HUES48 (cell line): ENCODE results near the gene PCDH7.

ENCODE experiments used
- H3K27ac ChIP-seq: one replicate; pipeline ENCODE4 v1.7.0; 2013; ENCODE audit warnings: low read depth, low read length, inconsistent platforms
- H3K27me3 ChIP-seq: 2 replicates; pipeline ENCODE4 v1.6.1; 2013; ENCODE audit warnings: mild to moderate bottlenecking, low read length; ENCODE audit not compliant: control insufficient read depth, insufficient read depth
- H3K36me3 ChIP-seq: 2 replicates; pipeline ENCODE4 v1.6.1; 2013; ENCODE audit warnings: low read length; ENCODE audit not compliant: control insufficient read depth, insufficient read depth
- H3K4me1 ChIP-seq: 2 replicates; pipeline ENCODE4 v1.6.1; 2013; ENCODE audit warnings: mild to moderate bottlenecking, low read length; ENCODE audit not compliant: control insufficient read depth, insufficient read depth
- H3K4me3 ChIP-seq: 2 replicates; pipeline ENCODE4 v1.5.1; 2013; ENCODE audit warnings: mild to moderate bottlenecking, low read depth, low read length
- H3K9ac ChIP-seq: 2 replicates; pipeline ENCODE4 v1.6.1; 2013; ENCODE audit warnings: mild to moderate bottlenecking, low read depth, low read length, moderate library complexity
- H3K9me3 ChIP-seq: 2 replicates; pipeline ENCODE4 v1.6.1; 2013; ENCODE audit warnings: low read length; ENCODE audit not compliant: control insufficient read depth, insufficient read depth

The PCDH7 gene

DNA sequence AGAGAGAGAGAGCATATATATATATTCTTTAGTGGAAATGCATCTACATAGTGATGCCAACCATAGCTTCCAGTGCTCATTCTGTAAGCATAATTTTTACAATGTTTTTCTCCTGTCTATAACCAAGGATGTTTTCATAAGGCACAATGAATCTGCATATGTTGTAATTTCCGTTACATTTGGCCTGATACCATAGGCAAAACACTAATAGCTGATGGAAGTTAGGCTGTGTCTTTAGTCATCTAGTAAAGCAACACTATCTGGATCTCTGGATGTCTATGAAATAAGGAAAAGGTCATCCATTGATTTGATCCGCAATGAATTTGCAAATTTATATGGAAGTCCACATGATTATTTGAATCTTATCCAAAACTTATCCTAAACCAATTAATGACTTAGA, 8.1 kb downstream of the PCDH7 start:
- Histone ChIP-seq H3K4me3 (no peak overlapping the region), H3K4me1 (peaks cover 30% of the 10 kb centered on the region), H3K9me3 (no peaks in the 10 kb centered on the region), H3K9ac (no peak overlapping the region), H3K27ac (no peak overlapping the region), H3K36me3 (no peaks in the 10 kb centered on the region), H3K27me3 (peaks cover 16% of the 10 kb centered on the region)

DNA sequence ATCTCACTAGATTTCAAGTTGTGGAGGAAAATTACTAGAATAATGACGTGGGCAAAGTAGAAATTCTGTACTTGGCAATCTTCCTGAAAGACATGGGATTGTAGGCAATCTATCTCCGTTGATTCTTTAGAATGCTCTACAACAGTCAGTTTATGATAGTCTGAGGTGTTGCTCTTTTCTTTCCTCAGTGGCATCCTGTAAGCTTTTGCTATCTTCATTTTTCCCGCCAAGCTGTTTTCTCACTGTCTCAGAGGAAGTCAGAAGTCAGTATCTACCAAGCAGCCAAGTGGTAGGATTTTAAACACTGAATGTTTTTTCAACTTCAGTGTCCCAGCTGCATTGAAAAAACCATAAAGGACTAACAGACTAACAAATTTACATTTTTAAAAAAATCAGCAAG, 23.7 kb downstream of the PCDH7 start:
- no peaks in the 10 kb centered on the region for H3K4me1 ChIP-seq
- no peaks in the 10 kb centered on the region for H3K9me3 ChIP-seq
- no peaks in the 10 kb centered on the region for H3K27me3 ChIP-seq
- H3K36me3 ChIP-seq = no peaks in the 10 kb centered on the region
- H3K9ac ChIP-seq = no peak overlapping the region
- H3K4me3 ChIP-seq = no peak overlapping the region
- H3K27ac ChIP-seq = no peak overlapping the region

DNA sequence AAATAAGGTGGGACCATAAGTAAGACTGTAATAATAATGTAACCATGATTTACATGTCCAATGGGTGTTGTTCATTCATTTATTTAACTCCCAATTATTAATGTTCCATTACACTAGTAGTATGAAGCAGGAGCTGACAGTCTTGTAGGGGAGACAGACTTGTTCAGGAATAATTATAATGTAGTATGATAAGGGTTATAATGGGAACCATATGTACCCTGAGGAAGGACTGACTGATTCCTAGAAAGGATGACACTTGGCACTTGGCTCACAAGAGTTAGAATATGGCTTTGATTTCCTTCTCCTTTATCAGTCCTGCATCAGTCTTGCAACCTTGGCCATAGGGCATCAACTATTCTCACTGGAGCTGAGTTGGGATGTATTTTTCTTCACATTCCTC, 24.2 kb downstream of the PCDH7 start:
- no peak overlapping the region for H3K4me3 ChIP-seq
- H3K9me3 ChIP-seq = no peaks in the 10 kb centered on the region
- no peaks in the 10 kb centered on the region for H3K36me3 ChIP-seq
- no peak overlapping the region for H3K27ac ChIP-seq
- no peaks in the 10 kb centered on the region for H3K27me3 ChIP-seq
- H3K9ac ChIP-seq = no peak overlapping the region
- no peaks in the 10 kb centered on the region for H3K4me1 ChIP-seq

DNA sequence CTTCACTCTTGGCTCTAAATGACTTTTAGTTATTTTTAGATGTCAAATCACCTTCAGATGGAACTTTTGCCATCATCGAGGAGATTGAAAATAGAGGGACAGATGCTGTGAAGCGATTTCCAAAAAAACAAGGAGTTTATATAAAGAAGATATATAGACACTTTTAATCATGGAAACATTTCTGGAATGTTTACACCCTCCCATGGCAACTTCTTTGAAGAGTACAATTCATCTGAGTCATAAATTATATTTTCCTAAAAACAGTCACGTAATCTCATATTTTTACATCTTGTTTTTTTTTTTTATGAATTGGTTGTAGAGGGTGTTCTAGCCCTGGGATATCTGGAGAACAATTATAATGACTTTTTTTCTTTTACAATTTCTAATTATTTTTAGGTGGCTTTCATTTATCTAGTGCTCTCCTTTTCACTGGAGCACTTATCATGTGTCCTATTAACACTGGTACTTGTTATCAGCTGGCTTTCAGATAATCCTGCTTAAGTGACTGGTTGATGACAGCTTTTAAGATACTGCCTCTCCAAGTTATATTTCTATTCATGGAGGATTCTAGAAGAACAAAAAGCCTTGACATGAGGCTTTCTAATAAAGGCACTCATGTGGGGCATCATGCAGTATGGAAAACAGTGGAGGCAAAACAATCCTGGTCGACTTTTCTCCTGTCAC, 24.9 kb downstream of the PCDH7 start:
- Histone ChIP-seq H3K9ac (no peak overlapping the region), H3K27me3 (no peaks in the 10 kb centered on the region), H3K27ac (no peak overlapping the region), H3K4me3 (no peak overlapping the region), H3K4me1 (no peaks in the 10 kb centered on the region), H3K36me3 (no peaks in the 10 kb centered on the region), H3K9me3 (no peaks in the 10 kb centered on the region)

DNA sequence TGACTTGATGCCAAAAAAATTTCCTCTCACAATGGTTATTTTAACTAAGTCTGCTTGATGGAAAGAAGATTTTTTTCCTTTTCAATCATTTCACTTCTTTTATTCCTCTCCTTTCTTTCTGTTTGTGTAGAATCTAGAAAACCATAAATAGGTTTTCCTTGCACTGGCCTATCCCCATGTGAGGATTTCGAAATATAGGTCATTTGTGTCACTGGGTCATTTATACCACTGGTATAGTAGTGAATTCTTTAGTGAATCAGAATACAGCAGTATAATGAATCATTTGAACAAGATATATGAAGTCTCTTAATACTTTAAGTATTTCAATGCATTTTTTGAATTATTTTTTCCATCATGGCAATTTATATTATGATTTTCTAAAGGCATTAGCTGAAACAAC, 26.6 kb downstream of the PCDH7 start:
- Histone ChIP-seq H3K9me3 (no peaks in the 10 kb centered on the region), H3K27me3 (no peaks in the 10 kb centered on the region), H3K4me3 (no peak overlapping the region), H3K36me3 (no peaks in the 10 kb centered on the region), H3K4me1 (no peaks in the 10 kb centered on the region), H3K9ac (no peak overlapping the region), H3K27ac (no peak overlapping the region)

DNA sequence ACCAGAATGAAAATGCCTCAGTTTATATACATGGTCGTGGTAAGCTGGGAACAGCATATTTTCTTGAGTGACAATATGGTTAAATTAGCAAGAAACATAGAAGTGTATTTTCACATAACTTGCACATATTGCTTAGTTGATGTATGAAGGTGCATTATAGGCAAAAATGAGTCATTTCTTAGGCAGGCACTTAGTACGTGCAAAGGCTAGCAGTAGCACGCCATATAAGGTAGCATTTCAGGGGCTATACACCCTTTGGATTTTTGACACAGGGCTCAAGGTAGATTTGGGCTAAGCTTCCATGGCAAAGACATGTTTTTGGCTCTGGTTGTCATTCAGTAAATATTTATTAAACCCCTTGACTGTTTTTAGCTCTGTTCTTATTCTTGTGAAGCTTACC, 33.1 kb downstream of the PCDH7 start:
- H3K36me3 ChIP-seq = no peaks in the 10 kb centered on the region
- H3K4me3 ChIP-seq = no peak overlapping the region
- no peak overlapping the region for H3K27ac ChIP-seq
- no peaks in the 10 kb centered on the region for H3K4me1 ChIP-seq
- no peak overlapping the region for H3K9ac ChIP-seq
- no peaks in the 10 kb centered on the region for H3K27me3 ChIP-seq
- no peaks in the 10 kb centered on the region for H3K9me3 ChIP-seq

DNA sequence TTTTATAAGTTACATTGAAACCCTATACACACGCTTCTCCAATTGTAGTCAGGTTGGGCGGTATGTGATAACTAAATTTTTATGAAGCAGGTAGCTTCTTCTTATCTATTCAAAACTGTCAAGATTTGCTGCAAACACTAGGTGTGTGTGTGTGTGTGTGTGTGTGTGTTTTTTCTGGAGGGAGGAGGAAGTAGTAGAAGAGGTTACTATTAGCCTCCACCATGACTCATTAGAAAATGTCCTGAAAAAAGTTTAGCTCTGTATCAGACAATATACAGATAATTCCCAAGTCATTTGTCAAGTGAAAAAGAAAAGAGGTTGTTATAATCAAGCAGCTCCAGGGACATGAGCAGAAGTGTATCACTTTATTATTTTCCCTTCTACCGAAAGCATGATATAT, 33.9 kb downstream of the PCDH7 start:
- H3K9ac ChIP-seq = no peak overlapping the region
- H3K4me1 ChIP-seq = no peaks in the 10 kb centered on the region
- H3K4me3 ChIP-seq = no peak overlapping the region
- no peaks in the 10 kb centered on the region for H3K27me3 ChIP-seq
- no peaks in the 10 kb centered on the region for H3K9me3 ChIP-seq
- no peaks in the 10 kb centered on the region for H3K36me3 ChIP-seq
- no peak overlapping the region for H3K27ac ChIP-seq

DNA sequence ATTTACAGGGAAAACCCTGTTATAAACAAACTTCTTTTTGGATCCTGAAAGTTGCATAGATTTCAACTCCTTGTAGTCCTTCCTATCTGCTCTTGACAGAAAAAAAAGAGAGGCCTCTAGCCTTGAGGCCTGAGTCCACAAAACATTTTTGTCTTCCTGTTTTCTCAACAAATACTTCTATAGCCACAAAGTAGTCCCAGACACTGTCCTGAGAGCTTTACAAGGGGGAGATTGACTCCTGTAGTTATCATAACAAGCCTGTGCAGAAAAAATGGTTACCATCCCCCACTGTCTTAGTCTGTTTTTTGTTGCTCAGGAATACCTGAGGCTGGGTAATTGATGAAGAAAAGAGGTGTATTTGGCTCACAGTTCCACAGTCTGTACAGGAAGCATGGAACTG, 35.2 kb downstream of the PCDH7 start:
- H3K4me3 ChIP-seq = no peak overlapping the region
- H3K4me1 ChIP-seq = no peaks in the 10 kb centered on the region
- no peak overlapping the region for H3K27ac ChIP-seq
- H3K36me3 ChIP-seq = no peaks in the 10 kb centered on the region
- no peak overlapping the region for H3K9ac ChIP-seq
- no peaks in the 10 kb centered on the region for H3K27me3 ChIP-seq
- H3K9me3 ChIP-seq = no peaks in the 10 kb centered on the region

DNA sequence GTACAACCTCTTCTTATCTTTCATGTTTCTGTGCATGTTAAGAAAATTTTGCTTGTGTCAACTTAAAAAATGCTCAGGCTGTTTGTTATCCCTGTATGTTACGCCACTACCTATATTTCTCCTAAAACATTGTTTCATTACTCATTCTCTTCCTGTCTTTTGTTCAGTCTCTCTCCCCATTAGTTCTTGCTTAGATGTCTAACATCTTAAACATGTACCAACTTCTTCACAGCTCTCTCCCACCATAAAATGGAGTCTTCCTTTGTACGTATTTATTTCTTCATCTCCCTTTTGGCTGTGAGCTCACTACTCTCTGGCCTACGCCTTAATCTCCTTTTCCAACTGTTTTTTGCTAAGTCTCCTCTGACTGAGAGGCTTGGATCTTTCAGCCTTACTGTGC, 36.4 kb downstream of the PCDH7 start:
- Histone ChIP-seq H3K36me3 (no peaks in the 10 kb centered on the region), H3K27ac (no peak overlapping the region), H3K9me3 (no peaks in the 10 kb centered on the region), H3K4me1 (no peaks in the 10 kb centered on the region), H3K9ac (no peak overlapping the region), H3K27me3 (no peaks in the 10 kb centered on the region), H3K4me3 (no peak overlapping the region)

DNA sequence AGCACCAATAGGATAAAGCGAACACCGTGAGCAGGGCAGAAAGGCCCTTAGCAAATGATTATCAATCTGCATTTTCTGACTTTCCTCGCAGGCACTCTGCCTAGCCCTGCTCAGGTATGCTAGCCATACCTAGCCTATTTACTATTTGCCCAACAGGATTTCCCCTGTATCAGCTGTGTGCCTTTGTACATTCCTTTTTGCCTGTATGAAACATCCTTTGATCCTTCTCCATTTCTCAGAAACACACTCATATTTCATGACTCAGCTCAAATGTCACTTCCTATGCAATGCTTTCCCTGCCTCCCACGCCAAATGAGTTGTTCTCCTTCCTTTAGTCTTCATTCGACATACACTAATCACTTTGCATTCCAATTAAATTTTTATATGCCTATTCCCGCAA, 37.2 kb downstream of the PCDH7 start:
- Histone ChIP-seq H3K4me1 (no peaks in the 10 kb centered on the region), H3K36me3 (no peaks in the 10 kb centered on the region), H3K4me3 (no peak overlapping the region), H3K9ac (no peak overlapping the region), H3K27ac (no peak overlapping the region), H3K27me3 (no peaks in the 10 kb centered on the region), H3K9me3 (no peaks in the 10 kb centered on the region)

DNA sequence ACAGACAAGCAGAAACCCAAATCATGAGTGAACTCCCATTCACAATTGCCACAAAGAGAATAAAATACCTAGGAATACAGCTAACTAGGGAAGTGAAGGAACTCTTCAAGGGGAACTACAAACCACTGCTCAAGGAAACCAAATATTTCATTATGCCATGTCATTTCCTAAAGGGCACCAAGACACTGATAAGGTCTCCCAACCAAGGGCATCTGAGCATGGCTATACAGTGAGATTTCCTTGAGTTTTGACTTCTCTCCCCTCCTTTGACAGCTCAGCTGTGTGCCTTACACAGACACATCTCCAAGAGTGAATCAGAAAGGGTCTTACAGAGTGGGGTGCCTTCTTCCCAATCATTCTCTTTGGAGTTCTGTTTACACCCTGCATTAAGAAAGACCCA, 40.4 kb downstream of the PCDH7 start:
- no peaks in the 10 kb centered on the region for H3K36me3 ChIP-seq
- peaks cover 10% of the 10 kb centered on the region; the same call in 1 of the 2 replicates for H3K4me1 ChIP-seq
- no peak overlapping the region for H3K9ac ChIP-seq
- H3K27ac ChIP-seq = no peak overlapping the region
- H3K27me3 ChIP-seq = no peaks in the 10 kb centered on the region
- no peak overlapping the region for H3K4me3 ChIP-seq
- no peaks in the 10 kb centered on the region for H3K9me3 ChIP-seq

DNA sequence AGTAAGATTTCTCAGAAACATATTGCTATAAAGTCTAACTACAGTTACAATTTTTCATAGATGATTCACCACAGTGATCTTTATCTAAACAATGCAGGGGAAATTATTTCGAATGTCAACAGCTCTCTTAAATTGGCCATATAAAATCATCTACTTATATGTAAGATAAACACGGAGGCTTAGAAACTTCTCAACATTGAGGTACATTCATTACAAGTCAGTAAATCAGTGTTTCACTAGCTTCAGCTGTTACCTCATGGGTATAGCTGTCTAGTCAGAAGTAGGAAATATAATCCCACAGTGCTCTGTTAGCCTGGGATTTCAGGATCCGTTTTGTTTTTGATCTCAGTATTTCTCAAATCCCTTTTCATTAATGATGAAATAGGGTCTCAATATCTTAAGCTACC, 43.2 kb downstream of the PCDH7 start:
- Histone ChIP-seq H3K4me3 (no peak overlapping the region), H3K27ac (no peak overlapping the region)

More for the DNA sequence above, 43.2 kb downstream of the PCDH7 start:
- Histone ChIP-seq H3K9ac (no peak overlapping the region), H3K36me3 (no peaks in the 10 kb centered on the region), H3K4me1 (peaks cover 17% of the 10 kb centered on the region), H3K9me3 (no peaks in the 10 kb centered on the region), H3K27me3 (no peaks in the 10 kb centered on the region)
